NCI-H2081 (cell line): ENCODE measurements around the gene TAGLN2.

Experiments
- DNase-seq, 2 experiments: peaks; one replicate each; lab custom pipeline; 2025; lab: John Stamatoyannopoulos, UW

Gene TAGLN2

GRCh38 chr1:159935305-159935704 lies 10.0 kb upstream of the TAGLN2 start:
- DNase-seq: no peak

GRCh38 chr1:159934136-159935039 lies 9.1 kb upstream of the TAGLN2 start:
- no peak for DNase-seq

GRCh38 chr1:159933347-159933746 lies 8.0 kb upstream of the TAGLN2 start:
- DNase-seq: no peak

- DNase-seq: peak in 1 of 2 experiments; percentile 50
These were observed 7.3 kb upstream of the TAGLN2 start for GRCh38 chr1:159932296-159933285.

GRCh38 chr1:159931795-159932173 lies 6.5 kb upstream of the TAGLN2 start:
- no peak for DNase-seq

GRCh38 chr1:159931101-159931794 lies 5.9 kb upstream of the TAGLN2 start:
- DNase-seq: no peak

GRCh38 chr1:159930634-159931033 lies 5.3 kb upstream of the TAGLN2 start:
- no peak for DNase-seq

GRCh38 chr1:159930216-159930615 lies 4.9 kb upstream of the TAGLN2 start:
- no peak for DNase-seq

GRCh38 chr1:159929155-159930051 lies 4.1 kb upstream of the TAGLN2 start:
- DNase-seq: no peak

- no peak for DNase-seq
These were observed 3.3 kb upstream of the TAGLN2 start for GRCh38 chr1:159928491-159929050.

GRCh38 chr1:159927849-159928431 lies 2.6 kb upstream of the TAGLN2 start:
- DNase-seq: no peak

- DNase-seq: no peak
These were observed 2.0 kb upstream of the TAGLN2 start for GRCh38 chr1:159927211-159927848.

- DNase-seq: no peak
These were observed 392 bp upstream of the TAGLN2 start for GRCh38 chr1:159925719-159926078.

- DNase-seq: peak; percentile 54 to 59
These were observed 1.1 kb downstream of the TAGLN2 start for GRCh38 chr1:159924025-159924790.

- peak; percentile 77 to 80 for DNase-seq
These were observed 1.9 kb downstream of the TAGLN2 start for GRCh38 chr1:159923203-159924024.

GRCh38 chr1:159922511-159923202 lies 2.6 kb downstream of the TAGLN2 start:
- DNase-seq: no peak

- DNase-seq: no peak
These were observed 3.4 kb downstream of the TAGLN2 start for GRCh38 chr1:159921700-159922504.
